Measurements from ENCODE around the gene AURKB. TPM values are rescaled to one million over a fixed set of nuclear protein-coding genes. Genes with fewer than 3 reads are reported as not detected.

Gene AURKB
- total and polyA plus RNA-seq, 2 of the 13 experiments (the other 11 are each of a cell fraction or from before 2014, with no cell fraction given), result 29.5 to 75.3 TPM

- no peak for TF ChIP-seq REST (IDR thresholded peaks at IDR 0.05; ENCODE audit: borderline replicate concordance in 1 of 2, low read depth in 1 of 2, low read length in 2 of 2)
- no peak for TF ChIP-seq ZFP91 (CRISPR knock-in tag; IDR thresholded peaks at IDR 0.05; ENCODE audit: borderline replicate concordance)
- TF ChIP-seq NFE2L2 (IDR thresholded peaks at IDR 0.05; ENCODE audit: low read length), result 0 out of 2 replicates have a peak, but pooled peaks have one; percentile 2
- no peak for TF ChIP-seq ZNF512B (CRISPR knock-in tag; IDR thresholded peaks at IDR 0.05; ENCODE audit: borderline replicate concordance)
- TF ChIP-seq ZNF720 (CRISPR knock-in tag; IDR thresholded peaks at IDR 0.05), result no peak
- no peak for TF ChIP-seq SP1 (IDR thresholded peaks at IDR 0.05)
- TF ChIP-seq SP1 (CRISPR knock-in tag; IDR thresholded peaks at IDR 0.05), result peak; percentile 54
- TF ChIP-seq YEATS4 (CRISPR knock-in tag; IDR thresholded peaks at IDR 0.05; ENCODE audit: borderline replicate concordance), result 0 out of 2 replicates have a peak, but pooled peaks have one; percentile 45
- TF ChIP-seq PBX3 (CRISPR knock-in tag; IDR thresholded peaks at IDR 0.05; ENCODE audit: borderline replicate concordance), result no peak
- TF ChIP-seq MATR3 (CRISPR knock-in tag; IDR thresholded peaks at IDR 0.05), result no peak
- TF ChIP-seq SOX6 (IDR thresholded peaks at IDR 0.05), result no peak
- peak; percentile 44; the same call in 1 of the 2 replicates for TF ChIP-seq SOX6 (CRISPR knock-in tag; IDR thresholded peaks at IDR 0.05)
- TF ChIP-seq TBX3 (IDR thresholded peaks at IDR 0.05; ENCODE audit: borderline replicate concordance), result no peak
Measured at GRCh38 chr17:8186787-8187516, 23.4 kb downstream of the AURKB start (continued).

Data from HepG2 (cell line).